Loucy (cell line): ENCODE results near the gene PICK1.

ENCODE experiments used
- H2AFZ ChIP-seq: fragments of 200-600 bp; sonication (generic); 2 replicates; pipeline ENCODE4 v1.6.0; 2016; ENCODE audit warnings: antibody characterized with exemption, mild to moderate bottlenecking, low read length, moderate library complexity
- H3F3A ChIP-seq: fragments of 200-600 bp; 2 replicates; pipeline ENCODE4 v1.6.0; 2016; ENCODE audit warnings: antibody characterized with exemption, low read depth, mild to moderate bottlenecking
- H3K27me3 ChIP-seq: fragments of 200-600 bp; sonication (generic); 2 replicates; pipeline ENCODE4 v1.6.1; 2014; ENCODE audit warnings: low read length, mild to moderate bottlenecking; ENCODE audit not compliant: insufficient read depth, poor library complexity, severe bottlenecking
- H3K36me3 ChIP-seq: fragments of 200-600 bp; sonication (generic); 2 replicates; pipeline ENCODE4 v1.6.1; 2016; ENCODE audit warnings: low read length; ENCODE audit not compliant: insufficient read depth
- H3K4me1 ChIP-seq: fragments of 200-600 bp; sonication (generic); 2 replicates; pipeline ENCODE4 v1.5.1; 2014; ENCODE audit warnings: low read length, mild to moderate bottlenecking; ENCODE audit not compliant: insufficient read depth, poor library complexity, severe bottlenecking
- H3K4me2 ChIP-seq: fragments of 200-600 bp; sonication (generic); 2 replicates; pipeline ENCODE4 v1.6.0; 2014; ENCODE audit warnings: antibody characterized with exemption, low read length, low read depth, mild to moderate bottlenecking; ENCODE audit not compliant: poor library complexity, severe bottlenecking
- H3K4me3 ChIP-seq: fragments of 200-600 bp; sonication (generic); 2 replicates; pipeline ENCODE4 v1.5.1; 2014; ENCODE audit warnings: low read length, mild to moderate bottlenecking, mixed read lengths; ENCODE audit not compliant: poor library complexity, severe bottlenecking
- H3K79me2 ChIP-seq: fragments of 200-600 bp; sonication (generic); 2 replicates; pipeline ENCODE4 v1.6.1; 2014; ENCODE audit warnings: low read length; ENCODE audit not compliant: insufficient read depth
- H3K9ac ChIP-seq: fragments of 200-600 bp; sonication (generic); 2 replicates; pipeline ENCODE4 v1.6.0; 2014; ENCODE audit warnings: mild to moderate bottlenecking, low read depth, low read length, moderate library complexity; ENCODE audit not compliant: poor library complexity, severe bottlenecking
- H3K9me2 ChIP-seq: fragments of 200-600 bp; sonication (generic); replicated peaks from 2 replicates; pipeline ENCODE4 v1.6.1; 2016; ENCODE audit warnings: low read depth, low read length, mixed read lengths
- H3K9me3 ChIP-seq: fragments of 200-600 bp; sonication (generic); 2 replicates; pipeline ENCODE4 v1.6.1; 2014; ENCODE audit warnings: mild to moderate bottlenecking, antibody characterized with exemption, low read length, low read depth; ENCODE audit not compliant: insufficient read depth
- H4K20me1 ChIP-seq: fragments of 200-600 bp; sonication (generic); 2 replicates; pipeline ENCODE4 v1.6.0; 2014; ENCODE audit warnings: antibody characterized with exemption, low read length, mild to moderate bottlenecking; ENCODE audit not compliant: insufficient read depth, poor library complexity, severe bottlenecking
- EZH2phosphoT487 ChIP-seq: fragments of 200-600 bp; IDR thresholded peaks from 2 replicates; pipeline ENCODE4 v1.6.1; 2018; ENCODE audit warnings: antibody characterized with exemption, mild to moderate bottlenecking, moderate library complexity, borderline replicate concordance
- TF ChIP-seq, protein P1 (sequence below): fragments of 200-600 bp; sonication (generic); conservative IDR thresholded peaks from 2 replicates; pipeline ENCODE4 v1.5.1; 2014; ENCODE audit warnings: mild to moderate bottlenecking, antibody characterized with exemption, low read length

The PICK1 gene

GRCh38 chr22:38081636-38081940 is 24.4 kb downstream of the PICK1 start:
- Histone ChIP-seq H3K36me3 (no peaks in the 10 kb centered on the region), H3K4me2 (no peak overlapping the region), H3K79me2 (no peaks in the 10 kb centered on the region), H3K9ac (no peak overlapping the region), H3K9me3 (no peaks in the 10 kb centered on the region), H2AFZ (no peak overlapping the region), H3K4me3 (no peak overlapping the region), H3K27me3 (no peaks in the 10 kb centered on the region), H3F3A (no peaks in the 10 kb centered on the region), H3K4me1 (no peaks in the 10 kb centered on the region), H4K20me1 (no peaks in the 10 kb centered on the region), H3K9me2 (no peaks in the 10 kb centered on the region)
- TF ChIP-seq, protein P1, sequence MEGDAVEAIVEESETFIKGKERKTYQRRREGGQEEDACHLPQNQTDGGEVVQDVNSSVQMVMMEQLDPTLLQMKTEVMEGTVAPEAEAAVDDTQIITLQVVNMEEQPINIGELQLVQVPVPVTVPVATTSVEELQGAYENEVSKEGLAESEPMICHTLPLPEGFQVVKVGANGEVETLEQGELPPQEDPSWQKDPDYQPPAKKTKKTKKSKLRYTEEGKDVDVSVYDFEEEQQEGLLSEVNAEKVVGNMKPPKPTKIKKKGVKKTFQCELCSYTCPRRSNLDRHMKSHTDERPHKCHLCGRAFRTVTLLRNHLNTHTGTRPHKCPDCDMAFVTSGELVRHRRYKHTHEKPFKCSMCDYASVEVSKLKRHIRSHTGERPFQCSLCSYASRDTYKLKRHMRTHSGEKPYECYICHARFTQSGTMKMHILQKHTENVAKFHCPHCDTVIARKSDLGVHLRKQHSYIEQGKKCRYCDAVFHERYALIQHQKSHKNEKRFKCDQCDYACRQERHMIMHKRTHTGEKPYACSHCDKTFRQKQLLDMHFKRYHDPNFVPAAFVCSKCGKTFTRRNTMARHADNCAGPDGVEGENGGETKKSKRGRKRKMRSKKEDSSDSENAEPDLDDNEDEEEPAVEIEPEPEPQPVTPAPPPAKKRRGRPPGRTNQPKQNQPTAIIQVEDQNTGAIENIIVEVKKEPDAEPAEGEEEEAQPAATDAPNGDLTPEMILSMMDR, result no peak
- TF ChIP-seq EZH2phosphoT487, result no peak

- Histone ChIP-seq H3F3A (no peaks in the 10 kb centered on the region), H3K4me1 (no peaks in the 10 kb centered on the region), H3K4me3 (no peak overlapping the region), H2AFZ (no peak overlapping the region), H3K9me3 (no peaks in the 10 kb centered on the region), H3K9me2 (no peaks in the 10 kb centered on the region), H3K27me3 (no peaks in the 10 kb centered on the region), H4K20me1 (no peaks in the 10 kb centered on the region), H3K79me2 (no peaks in the 10 kb centered on the region), H3K9ac (no peak overlapping the region), H3K36me3 (no peaks in the 10 kb centered on the region), H3K4me2 (no peak overlapping the region)
- no peak for TF ChIP-seq EZH2phosphoT487
- TF ChIP-seq, protein P1, result no peak
These were observed 25.0 kb downstream of the PICK1 start for GRCh38 chr22:38081941-38082828.

DNA sequence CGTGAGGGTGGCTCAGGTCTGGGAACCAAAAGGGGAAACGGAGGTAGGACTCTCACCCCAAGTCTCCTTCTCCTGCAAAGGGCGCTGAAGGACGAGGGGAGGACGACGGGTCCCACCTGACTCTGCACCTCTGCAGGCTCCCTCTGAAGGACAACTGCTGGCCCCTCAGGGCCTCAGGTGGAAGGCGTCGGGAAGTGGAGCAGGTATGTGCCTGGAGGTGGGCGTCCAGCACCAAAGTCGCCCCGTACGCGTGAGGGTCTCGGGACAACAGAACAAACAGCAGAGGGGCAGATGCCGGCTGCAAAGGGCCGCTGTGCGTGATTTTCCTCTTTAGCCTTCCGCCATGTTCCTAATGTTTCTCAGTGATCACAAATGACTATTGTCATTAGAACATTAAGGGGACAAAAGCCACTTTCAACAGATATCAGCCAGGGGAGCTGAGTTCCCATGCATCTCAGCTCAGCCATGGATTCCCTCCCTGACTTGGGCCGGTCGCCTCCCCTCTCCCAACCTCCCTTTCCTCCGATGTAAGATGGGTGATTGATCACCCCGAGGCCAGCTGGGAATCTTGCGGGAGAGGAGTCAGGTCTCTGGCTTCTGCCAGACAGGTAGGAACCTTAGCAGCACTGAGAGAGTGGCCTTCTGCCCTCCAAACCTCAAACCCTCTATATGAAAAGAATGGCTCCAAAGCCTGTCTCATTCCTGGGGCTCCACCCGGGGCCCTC is 25.9 kb downstream of the PICK1 start:
- H3K4me2 ChIP-seq, result no peak overlapping the region
- H3K4me1 ChIP-seq, result no peaks in the 10 kb centered on the region
- no peak overlapping the region for H2AFZ ChIP-seq
- H3K9me2 ChIP-seq, result no peaks in the 10 kb centered on the region
- no peaks in the 10 kb centered on the region for H4K20me1 ChIP-seq
- no peak overlapping the region for H3K4me3 ChIP-seq
- no peaks in the 10 kb centered on the region for H3K79me2 ChIP-seq
- no peaks in the 10 kb centered on the region for H3K36me3 ChIP-seq
- H3F3A ChIP-seq, result no peaks in the 10 kb centered on the region
- H3K9ac ChIP-seq, result no peak overlapping the region
- TF ChIP-seq EZH2phosphoT487, result no peak
- TF ChIP-seq, protein P1, result no peak
- no peaks in the 10 kb centered on the region for H3K9me3 ChIP-seq
- H3K27me3 ChIP-seq, result no peaks in the 10 kb centered on the region
